Measurements from ENCODE around the gene ETS2. TPM values are rescaled to one million over a fixed set of nuclear protein-coding genes. Genes with fewer than 3 reads are reported as not detected.
A peak's percentile ranks its signal among the peaks of the same experiment; 100 is the strongest.

The ETS2 gene
- total RNA-seq, 1 experiment from 2014 or later = 49.9 TPM

DNA sequence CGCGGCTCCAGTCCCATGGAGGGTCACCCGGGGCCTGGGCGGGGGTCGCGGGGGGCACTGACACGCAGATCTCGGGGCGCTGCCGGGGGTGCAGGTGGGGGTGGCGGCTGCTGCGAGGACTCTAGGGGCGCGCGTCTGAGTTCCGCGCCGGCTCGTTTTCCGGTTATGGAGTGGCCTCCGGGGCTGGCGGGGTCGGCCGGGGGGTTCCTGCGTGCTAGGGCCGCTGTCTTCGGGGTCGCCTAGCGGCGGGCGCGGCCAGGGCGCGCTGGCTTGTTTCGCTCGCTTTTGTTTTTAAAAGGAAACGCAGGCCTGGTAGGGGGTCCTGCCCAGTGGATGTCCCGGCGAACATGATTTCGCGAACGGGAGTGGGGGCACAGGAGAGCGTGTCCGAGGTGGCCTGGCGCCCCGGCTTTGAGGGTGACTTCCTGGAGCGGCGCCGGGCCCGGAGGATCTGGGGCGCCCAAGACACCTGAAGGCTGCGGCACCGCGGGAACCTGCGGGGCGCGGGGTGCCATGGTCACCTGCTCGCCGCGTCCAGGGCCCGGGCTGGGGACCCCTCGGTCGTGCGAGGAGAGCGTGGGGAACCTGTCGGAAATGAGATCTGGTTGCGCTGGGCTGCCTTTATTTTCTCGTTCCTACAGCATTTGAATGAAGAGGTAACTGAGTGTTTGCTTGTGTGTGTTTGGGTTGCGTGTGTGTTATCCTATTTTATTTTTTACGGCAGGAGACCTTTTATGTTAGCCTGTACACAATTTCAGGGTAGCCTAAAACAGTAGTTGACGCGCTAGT is 618 bp downstream of the ETS2 start:
- peak overlapping the region; percentile 85 for H3K4me3 Mint-ChIP-seq (ENCODE audit: low read depth, unreplicated experiment)
- peaks cover 48% of the 10 kb centered on the region for H3K4me1 Mint-ChIP-seq (ENCODE audit: low read depth, unreplicated experiment)
- peaks cover 76% of the 10 kb centered on the region for H3K36me3 Mint-ChIP-seq (ENCODE audit: insufficient read depth, unreplicated experiment)
- intact Hi-C loops (cut with micrococcal nuclease; ENCODE audit: unreplicated experiment) = no loop called here
- no TSS peak for BruUV-seq (replicated peaks)
- H3K9me3 Mint-ChIP-seq (ENCODE audit: low read depth, unreplicated experiment) = no peaks in the 10 kb centered on the region
- TF ChIP-seq CTCF (IDR thresholded peaks at IDR 0.05; ENCODE audit: unreplicated experiment) = no peak
- CTCF ChIA-PET = interaction anchor here (0.6 to 1.0 kb wide), 5 partner anchors 9 to 498 kb away, joined by 3 to 5 read pairs (median 4); no protein-coding TSS in a partner anchor
- DNase-seq = no peak
- peak overlapping the region; percentile 85 for H3K27ac Mint-ChIP-seq (ENCODE audit: unreplicated experiment)
- H3K27me3 Mint-ChIP-seq (ENCODE audit: unreplicated experiment) = no peaks in the 10 kb centered on the region

GRCh38 chr21:38806942-38807284 is 1.2 kb downstream of the ETS2 start:
- peak overlapping the region; percentile 85 for H3K4me3 Mint-ChIP-seq (ENCODE audit: low read depth, unreplicated experiment)
- BruUV-seq (replicated peaks) = no TSS peak
- H3K36me3 Mint-ChIP-seq (ENCODE audit: insufficient read depth, unreplicated experiment) = peaks cover 81% of the 10 kb centered on the region
- H3K9me3 Mint-ChIP-seq (ENCODE audit: low read depth, unreplicated experiment) = no peaks in the 10 kb centered on the region
- intact Hi-C loops (cut with micrococcal nuclease; ENCODE audit: unreplicated experiment) = no loop called here
- no peak for TF ChIP-seq CTCF (IDR thresholded peaks at IDR 0.05; ENCODE audit: unreplicated experiment)
- H3K27ac Mint-ChIP-seq (ENCODE audit: unreplicated experiment) = peak overlapping the region; percentile 85
- no peak for DNase-seq
- CTCF ChIA-PET = interaction anchor here (0.6 to 0.7 kb wide), 2 partner anchors 216 to 498 kb away, joined by 3 to 5 read pairs; no protein-coding TSS in a partner anchor
- peaks cover 51% of the 10 kb centered on the region for H3K4me1 Mint-ChIP-seq (ENCODE audit: low read depth, unreplicated experiment)
- no peaks in the 10 kb centered on the region for H3K27me3 Mint-ChIP-seq (ENCODE audit: unreplicated experiment)

GRCh38 chr21:38807441-38807871 is 1.7 kb downstream of the ETS2 start:
- H3K27me3 Mint-ChIP-seq (ENCODE audit: unreplicated experiment) = no peaks in the 10 kb centered on the region
- H3K4me1 Mint-ChIP-seq (ENCODE audit: low read depth, unreplicated experiment) = peaks cover 47% of the 10 kb centered on the region
- H3K27ac Mint-ChIP-seq (ENCODE audit: unreplicated experiment) = peak overlapping the region; percentile 83
- H3K4me3 Mint-ChIP-seq (ENCODE audit: low read depth, unreplicated experiment) = peak overlapping the region; percentile 85
- BruUV-seq (replicated peaks) = TSS peak; percentile 34
- peaks cover 82% of the 10 kb centered on the region for H3K36me3 Mint-ChIP-seq (ENCODE audit: insufficient read depth, unreplicated experiment)
- DNase-seq = no peak
- no peak for TF ChIP-seq CTCF (IDR thresholded peaks at IDR 0.05; ENCODE audit: unreplicated experiment)
- intact Hi-C loops (cut with micrococcal nuclease; ENCODE audit: unreplicated experiment) = no loop called here
- no peaks in the 10 kb centered on the region for H3K9me3 Mint-ChIP-seq (ENCODE audit: low read depth, unreplicated experiment)
- CTCF ChIA-PET = interaction anchor here (0.6 to 1.3 kb wide), 8 partner anchors 11 to 570 kb away, joined by 3 to 8 read pairs (median 4); no protein-coding TSS in a partner anchor

GRCh38 chr21:38807986-38808385 is 2.3 kb downstream of the ETS2 start:
- H3K27ac Mint-ChIP-seq (ENCODE audit: unreplicated experiment) = peak overlapping the region; percentile 83
- H3K36me3 Mint-ChIP-seq (ENCODE audit: insufficient read depth, unreplicated experiment) = peaks cover 85% of the 10 kb centered on the region
- no peak for DNase-seq
- H3K9me3 Mint-ChIP-seq (ENCODE audit: low read depth, unreplicated experiment) = no peaks in the 10 kb centered on the region
- intact Hi-C loops (cut with micrococcal nuclease; ENCODE audit: unreplicated experiment) = no loop called here
- CTCF ChIA-PET = interaction anchor here (0.6 to 1.3 kb wide), 6 partner anchors 11 to 569 kb away, joined by 4 to 8 read pairs (median 4); no protein-coding TSS in a partner anchor
- TF ChIP-seq CTCF (IDR thresholded peaks at IDR 0.05; ENCODE audit: unreplicated experiment) = no peak
- H3K4me1 Mint-ChIP-seq (ENCODE audit: low read depth, unreplicated experiment) = peaks cover 42% of the 10 kb centered on the region
- H3K4me3 Mint-ChIP-seq (ENCODE audit: low read depth, unreplicated experiment) = peak overlapping the region; percentile 85
- BruUV-seq (replicated peaks) = no TSS peak
- H3K27me3 Mint-ChIP-seq (ENCODE audit: unreplicated experiment) = no peaks in the 10 kb centered on the region

All from Calu3 (cell line).